Activated naive CD8-positive, alpha-beta T cell treated with anti-CD3 and anti-CD28 coated beads for 36 hours (primary cell): Measurements from ENCODE around the gene XRCC6. TPM values are rescaled to one million over a fixed set of nuclear protein-coding genes. Genes with fewer than 3 reads are reported as not detected.

Experiments
- DNase-seq: peaks from one replicate; pipeline ENCODE4 v3.0.0; 2021
- H3K27ac Mint-ChIP-seq: one replicate; pipeline ENCODE4 v1.8.0; 2022; ENCODE audit warnings: mild to moderate bottlenecking, moderate library complexity, mixed read lengths
- H3K27me3 Mint-ChIP-seq: one replicate; pipeline ENCODE4 v1.8.0; 2022; ENCODE audit warnings: mild to moderate bottlenecking, mixed read lengths
- H3K36me3 Mint-ChIP-seq: one replicate; pipeline ENCODE4 v1.8.0; 2021; ENCODE audit warnings: mild to moderate bottlenecking, mixed read lengths
- H3K4me1 Mint-ChIP-seq: one replicate; pipeline ENCODE4 v1.8.0; 2021; ENCODE audit warnings: mixed read lengths
- H3K4me3 Mint-ChIP-seq: one replicate; pipeline ENCODE4 v1.8.0; 2022; ENCODE audit warnings: mild to moderate bottlenecking, moderate library complexity, mixed read lengths
- H3K9me3 Mint-ChIP-seq: one replicate; pipeline ENCODE4 v1.8.0; 2022; ENCODE audit warnings: mixed read lengths
- total RNA-seq, 2 experiments: library from RNA; stranded (reverse); gene quantifications; one replicate each; pipeline ENCODE4 v1.2.3, GENCODE V29; 2021

The XRCC6 gene
- total RNA-seq, 2 experiments from 2014 or later: 498 to 502 TPM

- Mint-ChIP-seq H3K27me3 (no peaks in the 10 kb centered on the region), H3K4me3 (no peak overlapping the region), H3K27ac (no peak overlapping the region), H3K4me1 (peaks cover 8% of the 10 kb centered on the region), H3K36me3 (peaks cover 3% of the 10 kb centered on the region), H3K9me3 (no peaks in the 10 kb centered on the region)
- no peak for DNase-seq
Observed at GRCh38 chr22:41700108-41700364, 78.9 kb downstream of the XRCC6 start.

DNA sequence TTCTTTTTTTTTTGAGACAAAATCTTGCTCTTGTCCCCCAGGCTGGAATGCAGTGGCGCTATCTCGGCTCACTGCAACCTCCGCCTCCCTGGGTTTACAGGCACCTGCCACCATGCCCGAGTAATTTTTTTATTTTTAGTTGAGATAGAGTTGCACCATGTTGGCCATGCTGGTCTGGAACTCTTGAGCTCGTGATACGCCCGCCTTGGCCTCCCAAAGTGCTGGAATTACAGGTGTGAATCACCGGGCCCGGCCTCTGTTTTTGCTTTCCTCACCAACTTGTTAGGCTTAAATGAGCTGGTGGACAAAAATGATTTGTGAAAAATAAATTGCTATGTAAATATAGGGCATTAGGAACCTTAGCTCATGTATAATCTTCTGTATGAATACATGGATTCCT lies 81.7 kb downstream of the XRCC6 start:
- Mint-ChIP-seq H3K4me3 (no peak overlapping the region), H3K36me3 (peaks cover 3% of the 10 kb centered on the region), H3K4me1 (peaks cover 3% of the 10 kb centered on the region), H3K27ac (no peak overlapping the region), H3K27me3 (no peaks in the 10 kb centered on the region), H3K9me3 (no peaks in the 10 kb centered on the region)
- DNase-seq: no peak

- Mint-ChIP-seq H3K4me1 (no peaks in the 10 kb centered on the region), H3K27me3 (no peaks in the 10 kb centered on the region), H3K27ac (no peak overlapping the region), H3K9me3 (no peaks in the 10 kb centered on the region), H3K4me3 (no peak overlapping the region), H3K36me3 (no peaks in the 10 kb centered on the region)
- no peak for DNase-seq
Observed at GRCh38 chr22:41709341-41709740, 88.2 kb downstream of the XRCC6 start.

GRCh38 chr22:41713004-41713403 lies 91.9 kb downstream of the XRCC6 start:
- Mint-ChIP-seq H3K4me1 (no peaks in the 10 kb centered on the region), H3K27ac (no peak overlapping the region), H3K36me3 (no peaks in the 10 kb centered on the region), H3K4me3 (no peak overlapping the region), H3K27me3 (no peaks in the 10 kb centered on the region), H3K9me3 (no peaks in the 10 kb centered on the region)
- DNase-seq: no peak

Other genes with a start within 250 kb of the XRCC6 start
- gene TEF, start 239.4 kb upstream of the XRCC6 start, total RNA-seq: 1 to 10 TPM; 2.6 to 2.8 TPM
- gene TOB2, start 174.5 kb upstream of the XRCC6 start, total RNA-seq: 10 to 100 TPM; 33.9 to 34.8 TPM
- 100 to 1,000 TPM; 114 to 117 TPM for gene PHF5A, start 152.6 kb upstream of the XRCC6 start, total RNA-seq
- gene ACO2, start 152.2 kb upstream of the XRCC6 start, total RNA-seq: 100 to 1,000 TPM; 107 to 109 TPM
- gene POLR3H, start 76.8 kb upstream of the XRCC6 start, total RNA-seq: 10 to 100 TPM; 69.2 to 70.1 TPM
- not detected for gene CSDC2, start 60.3 kb upstream of the XRCC6 start, total RNA-seq
- gene PMM1, start 31.5 kb upstream of the XRCC6 start, total RNA-seq: 10 to 100 TPM; 24.3 to 26.9 TPM
- gene DESI1, start 252 bp upstream of the XRCC6 start, total RNA-seq: 10 to 100 TPM; 67.0 to 78.8 TPM
- gene SNU13, start 67.6 kb downstream of the XRCC6 start, total RNA-seq: 100 to 1,000 TPM; 339 to 357 TPM
- 10 to 100 TPM; 23.4 to 28.8 TPM for gene MEI1, start 78.2 kb downstream of the XRCC6 start, total RNA-seq
- gene CCDC134, start 179.4 kb downstream of the XRCC6 start, total RNA-seq: 10 to 100 TPM; 14.4 to 15.8 TPM
- 10 to 100 TPM; 68.1 to 74.8 TPM for gene SREBF2, start 211.8 kb downstream of the XRCC6 start, total RNA-seq